K562 (cell line): ENCODE measurements around the gene WDR17. TPM values are rescaled to one million over a fixed set of nuclear protein-coding genes. Genes with fewer than 3 reads are reported as not detected.

Experiments
- ATAC-seq: fragments of 200-7000 bp; cut with Tn5 transposase; 3 replicates; pipeline ENCODE4 v1.9.1; 2020; ENCODE audit warnings: moderate library complexity
- BruUV-seq: library from RNA; stranded (reverse); fragments of 400-500 nt; replicated peaks from 2 replicates; lab custom pipeline; 2021; lab: Mats Ljungman, UMichigan
- CTCF ChIA-PET: fragments of 300-600 bp; formaldehyde crosslinking; extraction: SDS; loops from one replicate; lab custom pipeline; 2021; ENCODE audit warnings: low intra/inter-chr PET ratio; lab: Yijun Ruan, JAX
- POLR2A ChIA-PET: fragments of 300-600, 350-650 bp; sonication (Branson Sonifier 250); formaldehyde crosslinking; extraction: SDS; loops from one replicate; lab custom pipeline; 2021; ENCODE audit warnings: antibody characterized with exemption, inconsistent platforms; lab: Yijun Ruan, JAX
- DNase-seq, 4 experiments: peaks; one replicate each; pipeline versions ENCODE4 v3.0.0 to v3.0.0-alpha.2; 2011 to 2018; ENCODE audit warnings: low spot score in 3 of 4, mixed read lengths in 3 of 4; ENCODE audit errors: extremely low read depth in 1 of 4
- FAIRE-seq: peaks from 2 replicates; lab custom pipeline; 2011; peaks lifted over from hg19 to GRCh38; lab: Jason Lieb, UNC
- H2AFZ ChIP-seq: 2 replicates; pipeline ENCODE4 v1.6.0; 2011; ENCODE audit warnings: low read depth, low read length, control low read depth, inconsistent platforms
- H3K27ac ChIP-seq: fragments of 200-600 bp; 3 replicates; pipeline ENCODE4 v1.8.0; 2011; ENCODE audit warnings: low read depth, mild to moderate bottlenecking, control low read depth, inconsistent platforms, low read length, moderate library complexity, mixed read lengths; ENCODE audit errors: extremely low read depth
- H3K27me3 ChIP-seq, 2 experiments: fragments of 300-600 bp in 1 of 2; 2 replicates in 1 of 2; 3 replicates in 1 of 2; pipeline versions ENCODE4 v1.6.0 to v1.8.0; 2011; ENCODE audit warnings: inconsistent platforms in 2 of 2, low read length in 2 of 2, mild to moderate bottlenecking in 1 of 2, mixed read lengths in 1 of 2, moderate library complexity in 1 of 2; ENCODE audit not compliant: control insufficient read depth in 2 of 2, insufficient read depth in 2 of 2
- H3K36me3 ChIP-seq: fragments of 300-600 bp; 3 replicates; pipeline ENCODE4 v1.8.0; 2011; ENCODE audit warnings: mild to moderate bottlenecking, low read length, inconsistent platforms; ENCODE audit not compliant: control insufficient read depth, insufficient read depth
- H3K4me1 ChIP-seq, 2 experiments: fragments of 200-600 bp in 1 of 2; replicated peaks in 1 of 2; 2 replicates in 1 of 2; 3 replicates in 1 of 2; pipeline versions ENCODE4 v1.5.1 to v1.8.0; 2011; ENCODE audit warnings: inconsistent platforms in 2 of 2, low read length in 2 of 2, mild to moderate bottlenecking in 1 of 2, mixed read lengths in 1 of 2, moderate library complexity in 1 of 2; ENCODE audit not compliant: control insufficient read depth in 2 of 2, insufficient read depth in 2 of 2
- H3K4me2 ChIP-seq: 2 replicates; pipeline ENCODE4 v1.6.1; 2011; ENCODE audit warnings: low read length, control low read depth, inconsistent platforms, mixed read lengths; ENCODE audit not compliant: insufficient read depth
- H3K4me3 ChIP-seq: fragments of 200-600 bp; sonication (generic), shearing (Covaris generic); 2 replicates; pipeline ENCODE4 v1.5.1; 2016; ENCODE audit warnings: control low read depth, inconsistent platforms
- H3K79me2 ChIP-seq: fragments of 200-600 bp; 3 replicates; pipeline ENCODE4 v1.8.0; 2011; ENCODE audit warnings: low read length, inconsistent platforms; ENCODE audit not compliant: control insufficient read depth, insufficient read depth
- H3K9ac ChIP-seq, 2 experiments: 2 replicates each; pipeline versions ENCODE4 v1.6.0 to v1.6.1; 2011; ENCODE audit warnings: low read depth in 2 of 2, low read length in 2 of 2, control low read depth in 1 of 2, inconsistent platforms in 1 of 2, mild to moderate bottlenecking in 1 of 2, mixed read lengths in 1 of 2; ENCODE audit not compliant: insufficient read depth in 1 of 2
- H3K9me1 ChIP-seq: one replicate; pipeline ENCODE4 v1.6.0; 2011; ENCODE audit warnings: inconsistent platforms, mild to moderate bottlenecking, low read length, moderate library complexity; ENCODE audit not compliant: control insufficient read depth, insufficient read depth
- H3K9me3 ChIP-seq: replicated peaks from 2 replicates; pipeline ENCODE4 v1.5.1; 2011; ENCODE audit warnings: low read depth, low read length, inconsistent platforms; ENCODE audit not compliant: control insufficient read depth, insufficient read depth
- H4K20me1 ChIP-seq: replicated peaks from 2 replicates; pipeline ENCODE4 v1.6.1; 2011; ENCODE audit warnings: low read length, inconsistent platforms, mixed read lengths; ENCODE audit not compliant: control insufficient read depth, insufficient read depth
- HDAC2 ChIP-seq: fragments of 450-650 bp; IDR thresholded peaks from 2 replicates; pipeline ENCODE4 v1.6.1; 2016; ENCODE audit warnings: mild to moderate bottlenecking
- MECOM ChIP-seq: fragments of 250-450 bp; sonication (Bioruptor Pico); IDR thresholded peaks from 2 replicates; pipeline ENCODE4 v1.8.0; 2022; ENCODE audit warnings: inconsistent platforms
- PHF20 ChIP-seq: fragments of 450-650 bp; IDR thresholded peaks from 2 replicates; pipeline ENCODE4 v1.6.1; 2018; ENCODE audit not compliant: partially characterized antibody
- PTRF ChIP-seq: fragments of 450-650 bp; IDR thresholded peaks from 2 replicates; pipeline ENCODE4 v1.6.1; 2016; ENCODE audit warnings: mild to moderate bottlenecking, missing genetic modification characterization, missing compliant biosample characterization
- SREBF1 ChIP-seq: fragments of 150-350 bp; IDR thresholded peaks from 2 replicates; pipeline ENCODE4 v1.6.1; 2014; ENCODE audit warnings: antibody characterized with exemption, low read depth, low read length, borderline replicate concordance
- TBP ChIP-seq: optimal IDR thresholded peaks from 2 replicates; pipeline ENCODE3; 2011; ENCODE audit warnings: low read depth, low read length, improper control_type of control experiment
- ZNF77 ChIP-seq: fragments of 250-450 bp; sonication (Bioruptor Pico); IDR thresholded peaks from 2 replicates; pipeline ENCODE4 v1.5.0; 2020
- WGBS: fragments of 100-300 bp; shearing (Covaris generic); methylation state at CpG from one replicate; pipeline ENCODE4 v1.1.6; 2016; ENCODE audit warnings: low coverage, mixed read lengths; ENCODE audit not compliant: insufficient coverage; ENCODE audit errors: missing lambda C conversion rate; 5-methylcytosine and 5-hydroxymethylcytosine counted together
- in situ Hi-C: fragments of 300-500 bp; cut with MboI; formaldehyde crosslinking; loops from 4 replicates; pipeline ENCODE4 v1.15.0; 2018; ENCODE audit warnings: inconsistent platforms, mixed read lengths
- intact Hi-C: fragments of 100-400 bp; cut with micrococcal nuclease; formaldehyde crosslinking; loops from 2 replicates; pipeline ENCODE4 v1.14.2; 2022
- polyA plus RNA-seq, 8 experiments: library from polyadenylated mRNA; depleted of rRNA in 4 of 8; stranded (reverse) in 5 of 8; unstranded in 3 of 8; fragments of >200 nt; fragmentation: Nextera tagmentation in 2 of 8; fragmentation: Illumina TruSeq in 1 of 8; extraction: Ambion mirVana in 2 of 8; extraction: Trizol in 1 of 8; gene quantifications; 2 replicates each; pipeline versions ENCODE4 v1.2.1 to v1.2.3, GENCODE V29; 2011 to 2014; ENCODE audit warnings: inconsistent platforms in 1 of 8, missing spikeins in 1 of 8
- total RNA-seq, 7 experiments: library from RNA; depleted of rRNA in 6 of 7; stranded (reverse); fragments of >200 nt in 6 of 7; fragmentation: Illumina TruSeq in 2 of 7; extraction: Trizol in 2 of 7; gene quantifications; 2 replicates each; pipeline versions ENCODE4 v1.2.1 to v1.2.3, GENCODE V29; 2011 to 2021; ENCODE audit warnings: low replicate concordance in 1 of 7
- TF ChIP-seq, protein P1 (sequence below), 2 experiments: fragments of 450-650 bp in 1 of 2; sonication (generic) in 1 of 2; formaldehyde crosslinking in 1 of 2; IDR thresholded peaks; 2 replicates each; pipeline versions ENCODE4 v1.7.1 to v1.9.0; 2016 to 2022; ENCODE audit warnings: inconsistent platforms in 1 of 2, mild to moderate bottlenecking in 1 of 2, missing genetic modification reagents in 1 of 2

WDR17 gene
- total and polyA plus RNA-seq, 9 of the 15 experiments (the other 6 are each of a cell fraction or from before 2014, with no cell fraction given) = 0.04 to 0.07 TPM; not detected in 7

DNA sequence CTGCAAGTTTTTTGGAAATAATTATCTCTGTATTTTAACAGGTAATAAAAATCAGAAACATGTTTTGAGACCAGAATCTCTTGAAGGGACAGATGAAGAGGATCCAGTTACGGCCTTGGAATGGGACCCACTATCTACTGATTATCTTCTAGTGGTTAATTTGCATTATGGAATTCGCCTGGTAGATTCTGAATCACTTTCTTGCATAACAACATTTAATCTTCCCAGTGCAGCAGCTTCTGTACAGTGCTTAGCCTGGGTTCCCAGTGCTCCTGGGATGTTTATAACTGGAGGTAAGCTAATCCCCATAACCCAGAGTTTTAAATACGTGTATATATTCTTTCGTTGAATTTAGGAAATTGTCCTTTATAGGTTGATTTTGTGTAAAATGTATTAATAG, 59.4 kb downstream of the WDR17 start:
- CTCF ChIA-PET = no interaction called here
- H3K27me3 ChIP-seq = no peaks in the 10 kb centered on the region
- H3K9me1 ChIP-seq = no peaks in the 10 kb centered on the region
- H2AFZ ChIP-seq = no peak overlapping the region
- FAIRE-seq (no peak), DNase-seq (no peak)
- H3K4me3 ChIP-seq = no peak overlapping the region
- H3K4me1 ChIP-seq = no peaks in the 10 kb centered on the region
- intact Hi-C loops = no loop called here
- in situ Hi-C loops = no loop called here
- no peaks in the 10 kb centered on the region for H3K9me3 ChIP-seq
- WGBS = 2% methylated on average over 4 of the region's 4 CpGs
- no TSS peak for BruUV-seq
- H4K20me1 ChIP-seq = no peaks in the 10 kb centered on the region
- H3K4me2 ChIP-seq = no peak overlapping the region
- TF ChIP-seq HDAC2 (no peak), ZNF77 (no peak), PHF20 (no peak), SREBF1 (no peak)
- TF ChIP-seq, all 486 proteins: peak for 0
- POLR2A ChIA-PET = interaction anchor here (1.1 kb wide), 1 partner anchor 14 kb away, joined by 4 read pairs; no protein-coding TSS in a partner anchor
- Histone ChIP-seq H3K36me3 (no peaks in the 10 kb centered on the region), H3K79me2 (no peaks in the 10 kb centered on the region), H3K27ac (no peak overlapping the region), H3K9ac (no peak overlapping the region)
- no peak for ATAC-seq

DNA sequence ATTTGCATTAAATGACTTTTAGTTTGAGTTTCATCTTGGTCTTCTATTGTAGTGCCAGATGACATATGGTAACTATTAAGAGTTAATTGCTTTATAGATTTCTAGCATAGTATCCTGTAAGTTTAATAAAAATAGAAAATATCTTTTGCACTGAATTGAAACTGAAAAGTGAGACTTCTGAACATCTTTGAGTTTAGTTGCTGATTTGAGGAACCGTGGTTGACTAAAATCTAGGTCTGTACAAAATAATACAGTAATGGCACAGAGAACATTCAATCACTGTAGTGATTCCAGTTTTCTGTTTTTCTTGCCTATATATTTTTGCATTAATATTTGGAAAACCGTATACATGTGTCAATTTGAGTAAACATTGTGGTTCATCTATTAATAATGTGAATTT, 69.0 kb downstream of the WDR17 start:
- H2AFZ ChIP-seq = no peak overlapping the region
- no peaks in the 10 kb centered on the region for H3K9me3 ChIP-seq
- H3K4me1 ChIP-seq = no peaks in the 10 kb centered on the region
- no peaks in the 10 kb centered on the region for H3K27me3 ChIP-seq
- H3K27ac ChIP-seq = no peak overlapping the region
- no peaks in the 10 kb centered on the region for H3K9me1 ChIP-seq
- DNase-seq (no peak), ATAC-seq (no peak), FAIRE-seq (no peak)
- ChIA-PET POLR2A (no interaction called here), CTCF (no interaction called here)
- BruUV-seq = no TSS peak
- intact Hi-C loops = no loop called here
- H3K79me2 ChIP-seq = no peaks in the 10 kb centered on the region
- in situ Hi-C loops = no loop called here
- no peak overlapping the region for H3K9ac ChIP-seq
- no peak overlapping the region for H3K4me3 ChIP-seq
- no peaks in the 10 kb centered on the region for H4K20me1 ChIP-seq
- H3K4me2 ChIP-seq = no peak overlapping the region
- 3% methylated on average over 2 of the region's 2 CpGs for WGBS
- no peaks in the 10 kb centered on the region for H3K36me3 ChIP-seq
- no peak for TF ChIP-seq MECOM (CRISPR knock-in tag)
- no peak for TF ChIP-seq TBP
- no peak for TF ChIP-seq PTRF (tag)
- TF ChIP-seq, protein P1, sequence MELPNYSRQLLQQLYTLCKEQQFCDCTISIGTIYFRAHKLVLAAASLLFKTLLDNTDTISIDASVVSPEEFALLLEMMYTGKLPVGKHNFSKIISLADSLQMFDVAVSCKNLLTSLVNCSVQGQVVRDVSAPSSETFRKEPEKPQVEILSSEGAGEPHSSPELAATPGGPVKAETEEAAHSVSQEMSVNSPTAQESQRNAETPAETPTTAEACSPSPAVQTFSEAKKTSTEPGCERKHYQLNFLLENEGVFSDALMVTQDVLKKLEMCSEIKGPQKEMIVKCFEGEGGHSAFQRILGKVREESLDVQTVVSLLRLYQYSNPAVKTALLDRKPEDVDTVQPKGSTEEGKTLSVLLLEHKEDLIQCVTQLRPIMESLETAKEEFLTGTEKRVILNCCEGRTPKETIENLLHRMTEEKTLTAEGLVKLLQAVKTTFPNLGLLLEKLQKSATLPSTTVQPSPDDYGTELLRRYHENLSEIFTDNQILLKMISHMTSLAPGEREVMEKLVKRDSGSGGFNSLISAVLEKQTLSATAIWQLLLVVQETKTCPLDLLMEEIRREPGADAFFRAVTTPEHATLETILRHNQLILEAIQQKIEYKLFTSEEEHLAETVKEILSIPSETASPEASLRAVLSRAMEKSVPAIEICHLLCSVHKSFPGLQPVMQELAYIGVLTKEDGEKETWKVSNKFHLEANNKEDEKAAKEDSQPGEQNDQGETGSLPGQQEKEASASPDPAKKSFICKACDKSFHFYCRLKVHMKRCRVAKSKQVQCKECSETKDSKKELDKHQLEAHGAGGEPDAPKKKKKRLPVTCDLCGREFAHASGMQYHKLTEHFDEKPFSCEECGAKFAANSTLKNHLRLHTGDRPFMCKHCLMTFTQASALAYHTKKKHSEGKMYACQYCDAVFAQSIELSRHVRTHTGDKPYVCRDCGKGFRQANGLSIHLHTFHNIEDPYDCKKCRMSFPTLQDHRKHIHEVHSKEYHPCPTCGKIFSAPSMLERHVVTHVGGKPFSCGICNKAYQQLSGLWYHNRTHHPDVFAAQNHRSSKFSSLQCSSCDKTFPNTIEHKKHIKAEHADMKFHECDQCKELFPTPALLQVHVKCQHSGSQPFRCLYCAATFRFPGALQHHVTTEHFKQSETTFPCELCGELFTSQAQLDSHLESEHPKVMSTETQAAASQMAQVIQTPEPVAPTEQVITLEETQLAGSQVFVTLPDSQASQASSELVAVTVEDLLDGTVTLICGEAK (IDR thresholded peaks at IDR 0.05) = no peak
- TF ChIP-seq, protein P1 (CRISPR knock-in tag; IDR thresholded peaks at IDR 0.05) = no peak
